Hippocampal formation (tissue), 2 donors: ENCODE results near the gene SH3RF3.
A peak's percentile ranks its signal among the peaks of the same experiment; 100 is the strongest.
"Not testable (repeated sequence)": the region's sequence is repeated elsewhere in the genome, so short reads cannot be mapped to it uniquely, and the experiment has no call there.

Source experiments
- DNase-seq, 2 donors: peaks; one replicate each; lab custom pipeline; 2025; lab: John Stamatoyannopoulos, UW

The SH3RF3 gene

DNA sequence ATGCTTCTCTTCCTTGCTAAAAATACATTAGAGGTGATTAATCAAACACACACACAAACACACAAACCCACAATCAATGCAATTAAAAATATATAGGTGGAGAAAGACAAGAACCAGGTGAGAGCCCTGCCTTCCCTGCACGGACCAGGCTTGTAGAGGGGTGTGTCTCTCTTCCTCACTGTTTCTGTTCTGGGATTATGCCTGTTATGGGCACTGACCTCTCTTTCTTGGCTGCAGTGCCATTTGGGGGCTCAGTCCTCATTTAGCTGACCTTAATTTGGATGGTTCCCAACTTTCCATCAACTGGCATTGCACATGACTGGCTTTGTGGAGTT lies 89.8 kb downstream of the SH3RF3 start:
- no peak for DNase-seq

DNA sequence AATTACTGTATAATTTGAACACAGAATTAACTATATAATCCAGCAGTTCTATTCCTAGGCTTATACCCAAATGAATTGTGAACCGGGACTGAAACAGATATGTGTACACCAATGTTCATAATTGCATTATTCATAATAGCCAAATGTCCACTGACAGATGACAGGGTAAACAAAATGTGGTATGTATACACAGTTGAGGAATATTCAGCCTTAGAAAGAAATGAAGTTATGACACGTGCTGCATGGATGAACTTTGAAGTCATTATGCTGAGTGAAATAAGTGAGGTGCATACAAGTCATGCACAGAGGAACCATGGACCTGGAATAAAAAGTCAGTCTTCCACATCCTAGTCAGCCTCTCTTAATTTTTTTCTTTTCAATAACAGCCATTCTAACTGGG lies 91.9 kb downstream of the SH3RF3 start:
- DNase-seq: no peak

DNA sequence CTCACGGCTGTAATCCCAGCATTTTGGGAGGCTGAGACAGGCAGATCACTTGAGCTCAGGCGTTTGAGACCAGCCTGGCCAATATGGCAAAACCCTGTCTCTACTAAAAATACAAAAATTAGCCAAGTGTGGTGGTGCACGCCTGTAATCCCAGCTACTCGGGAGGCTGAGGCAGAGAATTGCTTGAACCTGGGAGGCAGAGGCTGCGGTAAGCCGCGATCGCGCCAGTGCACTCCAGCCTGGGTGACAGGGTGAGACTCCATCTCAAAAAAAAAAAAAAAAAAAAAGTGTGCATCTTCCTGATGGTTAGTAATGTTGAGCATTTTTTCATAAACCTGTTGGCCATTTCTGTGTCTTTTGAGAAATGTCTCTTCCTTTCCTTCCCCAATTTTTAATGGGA lies 92.3 kb downstream of the SH3RF3 start:
- not testable (repeated sequence) for DNase-seq

DNA sequence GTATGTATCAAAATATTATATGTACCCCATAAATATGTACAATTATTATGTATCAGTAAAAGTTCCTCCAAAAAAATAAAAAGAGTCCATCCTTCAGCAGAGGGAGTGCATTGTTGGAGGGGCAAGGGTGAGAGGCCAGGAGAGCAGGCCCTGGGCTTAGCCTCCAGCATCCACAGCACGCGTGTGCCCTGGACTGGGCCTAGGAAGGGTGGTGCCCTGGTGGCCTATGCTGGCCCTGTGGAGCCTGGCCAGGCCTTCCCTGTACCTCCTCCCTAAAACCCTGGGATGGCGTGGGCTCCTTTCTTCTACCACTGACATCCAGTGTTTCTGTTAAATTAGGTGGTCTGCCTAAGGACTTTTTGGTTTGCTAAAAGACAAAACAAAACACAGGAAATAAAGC lies 93.4 kb downstream of the SH3RF3 start:
- DNase-seq: no peak

DNA sequence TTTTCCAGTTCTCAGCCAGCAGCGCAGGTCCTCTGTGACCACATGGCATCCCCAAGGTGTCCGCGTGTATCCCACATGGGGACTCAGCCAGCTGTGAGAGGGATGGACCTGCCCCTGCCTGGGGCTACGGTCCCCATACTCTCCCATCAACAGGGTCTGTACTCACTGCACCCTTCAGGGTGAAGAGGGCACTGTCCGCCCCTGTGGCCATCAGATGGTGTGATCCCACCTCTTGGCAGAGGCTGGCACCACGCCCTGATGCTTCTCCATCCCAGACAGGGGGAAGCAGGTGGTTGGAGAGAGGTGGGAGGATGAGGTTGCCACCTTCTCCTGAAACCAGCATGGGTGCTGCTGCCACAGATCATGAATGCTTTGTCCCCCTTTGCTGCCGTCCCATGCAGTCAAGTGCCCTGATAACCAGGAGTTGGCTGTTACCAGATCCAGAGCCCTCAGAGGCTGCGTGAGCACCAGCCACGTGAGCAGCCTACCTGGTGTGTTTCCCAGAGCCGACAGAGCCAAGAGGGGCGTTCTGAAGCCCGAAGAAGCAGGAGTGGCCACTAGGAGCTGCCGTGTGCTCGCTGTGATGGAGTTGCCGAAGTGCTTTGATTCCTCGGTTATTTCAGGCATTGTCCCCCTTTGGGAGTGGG lies 93.9 kb downstream of the SH3RF3 start:
- DNase-seq: no peak

DNA sequence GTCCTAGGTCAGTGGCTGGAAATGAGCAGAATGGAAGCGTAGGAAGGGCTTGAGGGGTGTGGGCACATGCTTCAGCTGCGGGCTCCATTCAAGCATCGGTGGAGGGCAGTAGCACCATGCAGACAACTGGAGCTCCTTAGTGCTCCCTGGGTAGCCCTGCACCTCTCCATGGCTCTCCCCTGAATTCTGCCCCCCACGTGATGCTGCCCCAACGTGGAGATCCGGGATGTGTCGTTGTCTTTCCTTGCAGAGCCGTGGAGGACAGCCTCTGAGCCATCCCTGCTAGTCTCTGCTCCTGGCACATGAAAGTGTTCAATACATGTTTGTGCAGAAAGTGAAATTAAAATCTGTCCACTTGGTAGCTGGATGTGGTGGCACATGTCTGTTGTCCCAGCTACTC lies 94.5 kb downstream of the SH3RF3 start:
- no peak for DNase-seq

DNA sequence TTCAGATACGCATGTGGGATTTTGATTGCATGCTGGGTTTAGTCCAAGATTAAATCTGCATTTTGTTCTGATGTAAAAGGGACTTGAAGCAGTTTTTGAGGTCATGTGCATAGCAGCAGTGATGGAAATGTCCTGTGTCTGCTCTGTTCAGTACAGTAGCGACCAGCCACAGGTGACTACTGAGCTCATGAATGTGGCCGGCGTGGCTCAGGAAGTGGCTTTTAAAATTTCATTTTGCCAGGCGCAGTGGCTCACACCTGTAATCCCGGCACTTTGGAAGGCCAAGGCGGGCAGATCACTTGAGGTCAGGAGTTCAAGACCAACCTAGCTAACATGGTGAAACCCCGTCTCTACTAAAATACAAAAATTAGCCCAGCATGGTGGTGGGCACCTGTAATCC lies 95.3 kb downstream of the SH3RF3 start:
- DNase-seq: not testable (repeated sequence)

DNA sequence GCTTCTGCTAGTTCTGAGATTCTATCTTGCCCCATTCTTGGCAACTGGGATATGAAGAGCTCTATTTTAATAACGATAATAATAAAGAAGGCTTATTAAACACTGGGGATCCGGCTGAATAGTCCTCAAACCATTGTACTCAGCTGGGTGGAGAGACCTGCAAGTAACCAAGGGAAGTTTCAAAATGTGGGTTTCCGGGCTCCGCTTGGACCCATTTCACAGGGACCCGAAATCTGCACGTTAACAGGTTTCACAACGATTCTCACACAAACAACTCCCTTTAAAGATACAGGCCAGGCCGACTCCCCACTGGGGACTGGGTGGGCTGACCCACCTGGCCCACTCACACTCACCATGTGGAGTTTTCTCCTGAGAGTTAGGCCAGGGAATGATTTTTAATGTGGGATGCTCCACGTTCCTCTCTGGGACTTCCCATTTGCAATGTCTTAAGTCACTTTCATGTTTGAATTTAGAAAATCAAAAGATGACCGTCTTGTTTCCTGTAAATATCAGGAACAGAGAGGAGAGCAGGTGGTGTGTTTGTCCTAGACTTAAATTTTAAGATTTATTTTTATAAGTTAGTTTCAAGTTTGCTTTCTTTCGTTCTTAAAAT lies 96.3 kb downstream of the SH3RF3 start:
- DNase-seq: no peak

DNA sequence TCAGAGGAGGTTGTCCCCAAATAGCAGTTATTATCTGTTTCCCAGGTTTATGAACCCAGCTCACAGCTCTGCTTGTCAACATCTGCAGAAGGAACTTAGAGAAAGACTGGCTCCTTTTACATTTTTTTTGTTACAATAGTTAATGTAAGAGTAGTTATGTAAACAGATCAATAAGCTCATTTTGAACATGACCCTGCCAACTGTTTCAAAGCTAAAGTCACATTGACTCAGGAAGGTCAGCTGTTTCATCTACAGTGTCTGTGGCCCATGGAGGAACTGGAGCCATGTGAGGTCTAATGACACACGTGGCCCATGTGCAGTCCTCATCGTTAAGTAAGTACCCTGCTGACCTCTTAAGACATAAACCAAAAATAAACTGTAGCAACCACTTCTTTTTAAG lies 97.1 kb downstream of the SH3RF3 start:
- no peak for DNase-seq

DNA sequence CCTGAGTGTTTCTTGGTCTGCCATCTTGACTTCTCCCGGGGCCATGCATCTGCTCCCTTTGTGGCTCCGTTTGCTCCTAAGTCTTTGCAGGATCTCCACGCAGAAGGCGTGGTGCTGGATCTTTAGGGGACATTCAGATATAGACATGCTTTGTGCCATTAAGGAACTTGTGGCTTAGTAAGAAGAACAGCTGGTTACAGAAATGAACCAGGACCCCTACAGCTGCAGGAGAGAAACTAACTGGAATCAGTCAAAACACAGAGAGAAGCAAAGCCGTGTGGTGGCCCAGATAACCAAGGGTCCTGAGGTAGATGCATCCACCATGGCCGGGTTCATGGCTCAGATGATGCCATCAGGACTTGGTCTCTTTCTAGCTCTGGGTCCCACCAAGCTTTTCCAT lies 97.6 kb downstream of the SH3RF3 start:
- DNase-seq: no peak

DNA sequence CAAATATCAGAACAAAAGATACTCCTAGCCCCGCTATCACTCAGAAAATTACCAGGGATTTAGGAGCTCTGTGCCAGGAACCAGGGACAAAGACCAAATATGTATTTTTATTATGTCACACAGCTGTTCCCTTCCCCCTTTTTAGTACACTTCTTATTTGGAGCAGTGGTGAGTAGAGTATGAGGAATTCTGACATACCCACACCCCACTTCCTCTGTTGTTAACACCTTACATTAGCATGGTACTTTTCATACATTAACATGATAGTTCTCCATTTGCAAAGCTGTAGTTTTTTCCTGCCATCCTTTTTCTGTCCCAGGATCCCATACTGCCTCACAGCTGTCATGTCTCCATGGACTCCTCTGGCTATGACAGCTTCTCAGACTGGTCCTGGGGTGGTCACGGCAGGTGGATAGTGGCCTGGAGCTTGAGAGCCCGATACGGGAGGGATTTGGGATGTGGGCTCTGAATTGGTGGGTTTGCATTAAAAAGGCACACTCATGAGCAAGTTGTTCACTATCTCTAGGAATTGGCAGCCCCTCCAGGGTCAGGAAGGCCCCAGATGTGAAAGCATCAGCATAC lies 100.2 kb downstream of the SH3RF3 start:
- no peak for DNase-seq

DNA sequence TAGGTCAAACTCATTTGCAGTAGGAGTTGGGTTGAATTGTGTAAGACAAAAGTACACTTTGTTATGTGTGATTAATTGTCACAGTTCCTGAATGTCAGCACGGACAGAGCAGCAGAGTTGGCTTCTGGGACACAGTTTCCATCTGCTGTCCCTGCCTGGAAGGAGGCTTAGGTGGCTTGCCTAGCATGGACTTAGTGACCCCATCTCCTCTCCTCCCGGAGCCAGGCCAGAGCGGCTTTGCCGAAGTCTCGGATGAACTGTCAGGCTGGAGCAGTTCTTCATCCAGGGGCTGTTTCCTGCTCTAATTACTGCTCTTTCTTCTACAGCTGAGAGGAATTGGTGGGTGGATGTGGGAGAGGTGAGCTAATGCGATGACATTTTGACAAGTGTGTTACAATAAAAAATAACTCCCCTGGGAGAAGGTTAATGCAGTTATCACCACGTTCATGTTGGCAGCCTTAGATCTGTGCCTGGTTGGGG lies 102.0 kb downstream of the SH3RF3 start:
- DNase-seq: no peak

DNA sequence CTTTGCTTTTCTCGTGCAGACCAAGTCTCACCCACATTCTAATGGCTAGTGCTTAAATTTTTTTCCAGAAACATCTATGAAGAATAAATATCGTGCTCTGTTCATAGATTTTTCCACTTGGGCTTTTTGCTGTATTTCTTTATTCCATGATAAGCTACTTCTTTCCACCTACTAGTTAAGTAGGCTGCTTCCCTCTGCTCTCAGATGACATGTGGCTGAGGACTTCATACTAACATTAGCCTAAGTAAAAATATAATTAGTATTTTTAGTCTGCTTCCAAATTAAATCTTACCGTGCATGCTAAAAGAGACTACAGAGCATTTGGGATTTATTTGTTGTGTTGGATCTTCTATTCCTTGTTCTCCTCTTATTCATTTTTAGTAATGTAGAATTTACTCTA lies 102.4 kb downstream of the SH3RF3 start:
- no peak for DNase-seq

DNA sequence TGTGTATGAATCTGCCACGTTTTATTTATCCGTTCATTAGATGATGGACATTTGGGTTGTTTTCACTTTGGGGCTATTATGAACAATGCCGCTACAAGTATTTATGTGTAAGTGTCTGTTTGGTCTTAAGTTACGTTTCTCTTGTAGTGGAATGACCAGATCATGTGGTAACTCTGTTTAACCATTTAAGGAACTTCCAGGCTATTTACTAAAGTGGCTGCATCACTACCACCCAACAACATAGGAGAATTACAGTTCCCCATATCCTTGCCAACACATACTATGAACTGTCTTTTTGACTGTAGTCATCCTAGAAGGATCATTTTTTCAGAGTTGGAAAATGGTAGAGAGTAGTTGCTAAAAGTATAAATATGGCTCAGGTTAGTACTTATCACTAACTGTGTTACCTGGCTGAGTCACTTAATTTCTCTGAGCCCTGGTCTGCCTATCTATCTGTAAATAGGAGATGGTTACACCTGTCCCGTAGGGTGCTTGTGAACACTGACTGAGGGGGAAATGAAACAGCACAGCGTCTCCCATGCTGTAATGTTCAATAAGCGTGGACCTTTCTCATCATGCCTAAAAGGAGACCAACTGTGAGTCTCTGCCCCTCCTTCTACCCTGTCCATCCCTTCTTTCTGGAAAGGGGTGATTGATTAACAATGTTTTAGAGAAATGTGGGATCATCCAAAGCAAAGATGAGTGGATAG lies 103.1 kb downstream of the SH3RF3 start:
- DNase-seq: no peak

DNA sequence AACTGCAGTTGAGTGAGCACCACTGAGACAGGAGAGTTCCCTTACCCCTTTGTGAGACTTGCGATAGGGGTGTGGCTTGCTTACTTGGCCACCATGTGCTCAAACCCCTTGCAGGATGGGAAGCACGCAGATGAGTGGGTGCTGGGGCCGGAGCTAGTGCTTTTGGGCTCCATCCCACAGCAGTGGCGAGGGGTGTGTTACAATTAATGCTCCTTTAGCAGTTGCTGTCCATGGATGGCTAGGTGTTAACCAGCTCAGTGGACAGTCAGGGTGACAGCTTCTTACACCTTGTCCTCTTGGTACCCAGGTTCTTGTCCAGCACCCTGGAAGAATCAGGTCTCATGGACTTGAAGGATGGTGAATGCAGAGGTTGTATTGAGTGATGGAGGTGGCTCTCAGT lies 103.9 kb downstream of the SH3RF3 start:
- DNase-seq: no peak

DNA sequence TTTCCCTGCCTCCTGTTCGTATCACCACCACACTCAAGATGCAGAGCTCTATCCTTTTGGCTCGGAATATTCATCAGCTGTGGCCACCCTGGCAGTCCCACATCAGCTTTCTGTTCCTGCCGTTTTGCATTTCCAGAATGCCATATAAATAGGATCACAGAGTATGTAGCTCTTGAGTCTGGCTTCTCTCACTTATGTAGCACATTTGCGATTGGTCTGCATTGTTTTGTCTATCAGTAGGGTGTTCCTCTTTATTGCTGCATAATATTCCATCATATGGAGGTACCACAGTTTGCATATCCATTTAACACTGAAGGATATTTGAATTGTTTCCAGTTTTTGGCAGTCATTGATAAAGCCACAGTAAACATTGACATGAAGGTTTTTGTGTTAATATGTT lies 104.6 kb downstream of the SH3RF3 start:
- DNase-seq: no peak

DNA sequence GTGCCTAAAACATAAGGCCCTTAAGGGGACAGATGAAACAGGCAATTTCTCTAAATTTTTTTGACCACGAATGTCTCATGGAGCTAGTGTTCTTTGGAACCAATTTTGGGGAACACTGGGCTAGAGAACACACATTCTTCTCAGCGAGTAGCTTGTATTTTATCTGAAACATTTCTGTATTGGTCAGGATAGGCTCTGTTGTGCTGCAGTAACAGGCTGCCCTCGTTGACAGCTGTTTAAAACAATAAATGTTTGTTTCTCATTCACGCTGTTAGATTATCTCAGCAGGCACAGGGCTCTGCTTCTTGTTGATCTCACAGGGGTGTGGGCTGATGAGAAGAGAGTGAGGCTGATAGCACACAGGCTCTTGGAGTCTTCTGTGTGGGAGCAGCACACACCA lies 105.3 kb downstream of the SH3RF3 start:
- DNase-seq: no peak

DNA sequence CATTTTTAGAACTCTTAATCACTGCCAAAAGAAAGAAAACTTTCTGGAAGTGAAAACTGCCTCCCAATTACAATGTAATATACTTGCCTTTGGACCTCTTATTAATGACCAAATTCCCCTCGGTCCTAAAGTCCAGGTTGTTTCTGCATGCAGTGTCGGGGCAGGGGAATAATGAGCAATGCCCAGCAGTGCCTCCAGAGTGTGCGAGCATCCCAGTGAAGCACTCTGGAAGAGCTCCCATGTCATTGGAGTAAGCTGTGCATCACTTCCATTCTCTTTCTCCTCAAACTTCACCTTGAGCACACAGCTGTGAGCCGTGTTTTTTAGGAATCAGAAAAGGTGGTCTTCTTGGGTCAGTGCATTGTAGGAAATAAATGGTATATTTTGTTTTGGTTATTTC lies 107.1 kb downstream of the SH3RF3 start:
- DNase-seq: no peak

DNA sequence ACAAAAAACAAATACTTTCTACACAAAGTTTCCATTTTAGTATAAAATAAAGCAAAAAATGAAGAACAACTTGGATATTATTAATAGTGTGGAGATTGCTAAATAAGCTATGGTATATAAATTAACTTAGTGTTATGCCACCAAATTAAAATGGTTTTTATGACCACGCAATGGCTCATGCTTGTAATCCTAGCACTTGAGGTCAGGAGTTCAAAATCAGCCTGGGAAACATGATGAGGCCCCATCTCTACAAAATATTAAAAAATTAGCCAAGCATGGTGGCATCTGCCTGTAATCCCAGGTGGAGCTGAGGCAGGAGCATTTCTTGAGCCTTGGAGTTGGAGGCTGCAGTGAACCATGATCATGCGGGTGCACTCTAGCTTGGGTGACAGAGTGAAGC lies 108.8 kb downstream of the SH3RF3 start:
- DNase-seq: no peak

DNA sequence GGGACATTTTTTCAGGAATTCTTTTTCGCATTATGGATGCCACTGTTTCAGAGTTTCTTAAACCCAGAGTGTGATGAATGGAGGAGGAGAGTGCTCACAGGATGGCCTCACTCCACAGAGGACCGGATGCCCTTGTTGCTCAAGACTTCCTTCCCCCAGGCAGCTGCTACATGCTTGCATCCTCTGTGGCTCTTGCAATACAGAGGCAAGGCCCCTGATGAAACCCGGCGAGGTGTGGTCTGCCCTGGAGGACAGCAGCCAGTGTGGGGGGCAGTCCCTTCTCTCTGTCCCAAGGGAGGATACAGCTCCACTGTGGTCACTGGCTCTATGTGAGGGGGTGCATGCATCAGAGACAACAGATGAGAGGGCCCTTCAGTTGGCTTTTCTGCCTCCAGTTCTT lies 109.6 kb downstream of the SH3RF3 start:
- DNase-seq: peak in 1 of 2 donors; percentile 56

DNA sequence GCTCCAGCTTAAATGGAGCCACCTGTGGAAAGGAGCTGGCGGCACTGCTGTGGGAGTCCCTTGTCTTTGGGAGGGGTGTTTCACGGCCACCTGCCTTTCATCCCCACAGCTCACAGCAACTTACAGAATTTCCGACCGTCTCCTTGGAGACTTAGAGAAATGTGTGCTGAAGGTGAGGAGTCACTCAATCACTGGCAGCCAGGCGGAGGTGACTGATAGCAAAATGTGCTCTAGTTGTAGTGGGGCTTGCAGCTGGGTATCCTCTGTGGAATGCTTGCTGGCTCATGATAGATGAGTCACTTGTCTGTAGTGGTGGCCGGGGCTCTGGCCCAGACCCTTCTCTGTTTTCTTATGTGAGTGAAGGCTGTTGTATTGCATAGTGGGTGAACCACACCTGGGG lies 110.7 kb downstream of the SH3RF3 start:
- DNase-seq: no peak

DNA sequence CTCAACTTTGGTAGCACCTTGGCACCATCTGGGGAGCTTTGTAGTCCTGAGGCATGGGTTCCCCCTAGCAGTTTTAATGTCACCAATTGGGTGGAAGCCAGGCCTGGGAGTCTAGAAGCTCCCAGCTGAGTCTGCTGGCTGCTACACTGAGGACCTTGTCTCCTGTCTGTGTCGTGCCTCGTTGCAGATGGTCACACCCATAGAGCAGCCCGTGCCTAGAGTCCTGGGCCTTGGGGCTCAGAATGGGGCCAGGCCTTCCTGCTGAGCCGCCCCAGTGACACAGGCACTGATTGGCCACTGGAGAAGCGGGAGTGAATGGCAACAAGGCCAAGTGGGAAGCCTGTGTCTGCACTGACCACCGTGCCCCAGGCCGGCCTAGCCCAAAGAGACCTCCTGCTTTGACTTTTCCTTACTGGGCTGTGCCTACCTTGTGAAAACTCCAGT lies 113.2 kb downstream of the SH3RF3 start:
- no peak for DNase-seq
